GM12878 (cell line): Measurements from ENCODE around the gene SMURF1. TPM values are rescaled to one million over a fixed set of nuclear protein-coding genes. Genes with fewer than 3 reads are reported as not detected.
A peak's percentile ranks its signal among the peaks of the same experiment; 100 is the strongest.

Experiments used
- ATAC-seq: fragments of 200-7000 bp; cut with Tn5 transposase; 3 replicates; pipeline ENCODE4 v1.9.1; 2020; ENCODE audit warnings: mild to moderate bottlenecking, moderate library complexity
- BruUV-seq: library from RNA; stranded (reverse); fragments of 400-500 nt; replicated peaks from 2 replicates; lab custom pipeline; 2021; lab: Mats Ljungman, UMichigan
- CTCF ChIA-PET: fragments of 300-600 bp; sonication (Branson Sonifier 250); formaldehyde crosslinking; extraction: SDS; loops from one replicate; lab custom pipeline; 2021; ENCODE audit warnings: inconsistent platforms; lab: Yijun Ruan, JAX
- POLR2A ChIA-PET: fragments of 350-600 bp; formaldehyde crosslinking; extraction: SDS; loops from one replicate; lab custom pipeline; 2021; ENCODE audit warnings: inconsistent platforms; lab: Charles Lee
- RAD21 ChIA-PET: fragments of 300-600 bp; sonication (Branson Sonifier 250); formaldehyde crosslinking; loops from one replicate; lab custom pipeline; 2023; ENCODE audit warnings: antibody characterized with exemption; ENCODE audit not compliant: unreplicated experiment; lab: Charles Lee
- SMC1A ChIA-PET: fragments of 300-600 bp; sonication (Branson Sonifier 250); formaldehyde crosslinking; loops from one replicate; lab custom pipeline; 2023; ENCODE audit not compliant: unreplicated experiment, uncharacterized antibody; lab: Charles Lee
- DNase-seq: peaks from one replicate; pipeline ENCODE4 v3.0.0-alpha.2; 2011; ENCODE audit warnings: low read depth, low spot score
- FAIRE-seq: peaks from 3 replicates; lab custom pipeline; 2011; peaks lifted over from hg19 to GRCh38; lab: Jason Lieb, UNC
- H2AFZ ChIP-seq: 2 replicates; pipeline ENCODE4 v1.6.0; 2011; ENCODE audit warnings: low read depth, low read length, control low read depth; ENCODE audit not compliant: control insufficient read depth
- H3K27ac ChIP-seq: 2 replicates; pipeline ENCODE4 v1.5.1; 2011; ENCODE audit warnings: control low read depth; ENCODE audit not compliant: control insufficient read depth, insufficient read depth
- H3K27me3 ChIP-seq, 2 experiments: replicated peaks in 1 of 2; 2 replicates each; pipeline versions ENCODE4 v1.6.0 to v1.6.1; 2011; ENCODE audit warnings: low read length in 1 of 2; ENCODE audit not compliant: control insufficient read depth in 2 of 2, insufficient read depth in 2 of 2
- H3K36me3 ChIP-seq, 2 experiments: 2 replicates each; pipeline ENCODE4 v1.5.1; 2011; ENCODE audit warnings: low read length in 1 of 2; ENCODE audit not compliant: control insufficient read depth in 2 of 2, insufficient read depth in 2 of 2
- H3K4me1 ChIP-seq: 2 replicates; pipeline ENCODE4 v1.6.1; 2011; ENCODE audit warnings: mild to moderate bottlenecking, low read length, moderate library complexity, mixed read lengths; ENCODE audit not compliant: control insufficient read depth, insufficient read depth
- H3K4me2 ChIP-seq: 2 replicates; pipeline ENCODE4 v1.6.0; 2011; ENCODE audit warnings: control low read depth; ENCODE audit not compliant: control insufficient read depth, insufficient read depth
- H3K4me3 ChIP-seq: fragments of 200-600 bp; sonication (generic); 2 replicates; pipeline ENCODE4 v1.5.1; 2016
- H3K79me2 ChIP-seq: 2 replicates; pipeline ENCODE4 v1.6.0; 2011; ENCODE audit warnings: low read length; ENCODE audit not compliant: control insufficient read depth, insufficient read depth
- H3K9ac ChIP-seq: 2 replicates; pipeline ENCODE4 v1.8.0; 2011; ENCODE audit warnings: low read length, control low read depth, mixed read lengths; ENCODE audit not compliant: control insufficient read depth, insufficient read depth
- H3K9me3 ChIP-seq: replicated peaks from 3 replicates; pipeline ENCODE4 v1.5.1; 2011; ENCODE audit warnings: mild to moderate bottlenecking, low read length; ENCODE audit not compliant: control insufficient read depth, insufficient read depth
- H4K20me1 ChIP-seq: 2 replicates; pipeline ENCODE4 v1.6.0; 2011; ENCODE audit not compliant: control insufficient read depth, insufficient read depth
- ATF3 ChIP-seq: IDR thresholded peaks from 2 replicates; pipeline ENCODE4 v1.6.1; 2011; ENCODE audit warnings: low read depth, mild to moderate bottlenecking, low read length, moderate library complexity, borderline replicate concordance; ENCODE audit errors: extremely low read depth
- ATF7 ChIP-seq: fragments of 450-650 bp; IDR thresholded peaks from 2 replicates; pipeline ENCODE4 v1.6.1; 2016; ENCODE audit warnings: low read depth, mild to moderate bottlenecking
- BHLHE40 ChIP-seq, 2 experiments: fragments of 450-650 bp in 1 of 2; IDR thresholded peaks; 2 replicates each; pipeline ENCODE4 v1.6.1; 2011 to 2017; ENCODE audit warnings: low read depth in 2 of 2, borderline replicate concordance in 1 of 2, improper control_type of control experiment in 1 of 2, low read length in 1 of 2, mild to moderate bottlenecking in 1 of 2
- CREM ChIP-seq: IDR thresholded peaks from 2 replicates; pipeline ENCODE4 v1.6.1; 2014; ENCODE audit warnings: antibody characterized with exemption, low read depth
- HDGF ChIP-seq: fragments of 450-650 bp; IDR thresholded peaks from 2 replicates; pipeline ENCODE4 v1.6.1; 2016; ENCODE audit warnings: antibody characterized with exemption
- MLLT1 ChIP-seq: fragments of 450-650 bp; IDR thresholded peaks from 2 replicates; pipeline ENCODE4 v1.6.1; 2016; ENCODE audit warnings: mild to moderate bottlenecking
- MYC ChIP-seq: IDR thresholded peaks from 2 replicates; pipeline ENCODE4 v1.6.1; 2011; ENCODE audit warnings: mild to moderate bottlenecking, low read length, moderate library complexity, inconsistent platforms; ENCODE audit not compliant: insufficient read depth, insufficient replicate concordance, insufficient read length, severe bottlenecking
- NBN ChIP-seq: fragments of 450-650 bp; IDR thresholded peaks from 2 replicates; pipeline ENCODE4 v1.6.1; 2016
- NR2C2 ChIP-seq: IDR thresholded peaks from 2 replicates; pipeline ENCODE4 v1.6.1; 2011; ENCODE audit warnings: borderline replicate concordance, low read depth; ENCODE audit not compliant: control insufficient read depth, insufficient read length
- NR2F1 ChIP-seq: fragments of 450-650 bp; conservative IDR thresholded peaks from 2 replicates; pipeline ENCODE4 v1.6.1; 2017; ENCODE audit warnings: mild to moderate bottlenecking
- RCOR1 ChIP-seq: conservative IDR thresholded peaks from 2 replicates; pipeline ENCODE4 v1.6.1; 2012; ENCODE audit warnings: low read depth, low read length, improper control_type of control experiment
- TAF1 ChIP-seq: IDR thresholded peaks from 2 replicates; pipeline ENCODE4 v1.6.1; 2011; ENCODE audit warnings: mild to moderate bottlenecking, low read depth, low read length, borderline replicate concordance
- ZZZ3 ChIP-seq: IDR thresholded peaks from 2 replicates; pipeline ENCODE4 v1.6.1; 2011; ENCODE audit warnings: low read depth; ENCODE audit not compliant: control insufficient read depth, insufficient read length
- WGBS: methylation state at CpG from one replicate; pipeline ENCODE4 v1.1.6; 2016; ENCODE audit warnings: low lambda C conversion rate; ENCODE audit not compliant: insufficient replicate concordance, insufficient coverage; ENCODE audit errors: missing lambda C conversion rate; 5-methylcytosine and 5-hydroxymethylcytosine counted together
- in situ Hi-C: fragments of 300-500 bp; cut with MboI; formaldehyde crosslinking; loops from 9 replicates; pipeline ENCODE4 v1.14.3; 2018; ENCODE audit warnings: mixed read lengths
- intact Hi-C: fragments of 100-400 bp; cut with micrococcal nuclease; formaldehyde crosslinking; loops from one replicate; pipeline ENCODE4 v1.14.2; 2022; ENCODE audit not compliant: unreplicated experiment
- polyA plus RNA-seq, 11 experiments: library from polyadenylated mRNA; depleted of rRNA in 4 of 11; unstranded in 6 of 11; stranded (reverse) in 5 of 11; fragments of >200 nt; fragmentation: Nextera tagmentation in 4 of 11; fragmentation: Illumina TruSeq in 1 of 11; extraction: Ambion mirVana in 4 of 11; extraction: Trizol in 1 of 11; gene quantifications; 1 replicate in 1 of 11; 2 replicates in 10 of 11; pipeline versions ENCODE4 v1.2.1 to v1.2.3, GENCODE V29; 2011 to 2016; ENCODE audit warnings: inconsistent platforms in 2 of 11, missing spikeins in 2 of 11, low read depth in 1 of 11
- total RNA-seq, 4 experiments: library from RNA; depleted of rRNA in 3 of 4; stranded (reverse); fragments of >200 nt in 3 of 4; fragmentation: Illumina TruSeq in 1 of 4; extraction: Trizol in 1 of 4; gene quantifications; 2 replicates each; pipeline versions ENCODE4 v1.2.1 to v1.2.3, GENCODE V29; 2013 to 2021
- TF ChIP-seq, protein P1 (sequence below): fragments of 450-650 bp; IDR thresholded peaks from 2 replicates; pipeline ENCODE4 v1.6.1; 2017; ENCODE audit warnings: antibody characterized with exemption, mild to moderate bottlenecking, moderate library complexity

Gene SMURF1
- total and polyA plus RNA-seq, 10 of the 15 experiments (the other 5 are each of a cell fraction or from before 2014, with no cell fraction given), result 0.76 to 14.0 (median 7.9) TPM

GRCh38 chr7:99070361-99070760 is 73.5 kb downstream of the SMURF1 start (continued):
- TF ChIP-seq RCOR1 (no peak), BHLHE40 (IDR thresholded peaks at IDR 0.05; ENCODE audit: borderline replicate concordance in 1 of 2, low read depth in 2 of 2, low read length in 1 of 2) (no peak), MYC (no peak)
- TF ChIP-seq, protein P1, sequence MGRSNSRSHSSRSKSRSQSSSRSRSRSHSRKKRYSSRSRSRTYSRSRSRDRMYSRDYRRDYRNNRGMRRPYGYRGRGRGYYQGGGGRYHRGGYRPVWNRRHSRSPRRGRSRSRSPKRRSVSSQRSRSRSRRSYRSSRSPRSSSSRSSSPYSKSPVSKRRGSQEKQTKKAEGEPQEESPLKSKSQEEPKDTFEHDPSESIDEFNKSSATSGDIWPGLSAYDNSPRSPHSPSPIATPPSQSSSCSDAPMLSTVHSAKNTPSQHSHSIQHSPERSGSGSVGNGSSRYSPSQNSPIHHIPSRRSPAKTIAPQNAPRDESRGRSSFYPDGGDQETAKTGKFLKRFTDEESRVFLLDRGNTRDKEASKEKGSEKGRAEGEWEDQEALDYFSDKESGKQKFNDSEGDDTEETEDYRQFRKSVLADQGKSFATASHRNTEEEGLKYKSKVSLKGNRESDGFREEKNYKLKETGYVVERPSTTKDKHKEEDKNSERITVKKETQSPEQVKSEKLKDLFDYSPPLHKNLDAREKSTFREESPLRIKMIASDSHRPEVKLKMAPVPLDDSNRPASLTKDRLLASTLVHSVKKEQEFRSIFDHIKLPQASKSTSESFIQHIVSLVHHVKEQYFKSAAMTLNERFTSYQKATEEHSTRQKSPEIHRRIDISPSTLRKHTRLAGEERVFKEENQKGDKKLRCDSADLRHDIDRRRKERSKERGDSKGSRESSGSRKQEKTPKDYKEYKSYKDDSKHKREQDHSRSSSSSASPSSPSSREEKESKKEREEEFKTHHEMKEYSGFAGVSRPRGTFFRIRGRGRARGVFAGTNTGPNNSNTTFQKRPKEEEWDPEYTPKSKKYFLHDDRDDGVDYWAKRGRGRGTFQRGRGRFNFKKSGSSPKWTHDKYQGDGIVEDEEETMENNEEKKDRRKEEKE, result no peak

GRCh38 chr7:99061001-99061776 is 82.7 kb downstream of the SMURF1 start:
- peak; percentile 7 for FAIRE-seq
- Histone ChIP-seq H4K20me1 (no peaks in the 10 kb centered on the region), H3K4me2 (no peak overlapping the region), H3K79me2 (no peaks in the 10 kb centered on the region), H3K9ac (no peak overlapping the region), H3K9me3 (no peaks in the 10 kb centered on the region), H3K27ac (no peak overlapping the region), H3K36me3 (peaks cover 0 to 4% of the 10 kb centered on the region in 2 experiments; a peak in 1 of 4 replicates), H2AFZ (no peak overlapping the region), H3K4me1 (no peaks in the 10 kb centered on the region), H3K4me3 (no peak overlapping the region), H3K27me3 (no peaks in the 10 kb centered on the region)
- 79% methylated on average over 6 of the region's 6 CpGs for WGBS
- SMC1A ChIA-PET, result interaction anchor here (0.6 to 1.6 kb wide), 7 partner anchors 12 to 250 kb away, joined by 3 to 5 read pairs (median 3); no protein-coding TSS in a partner anchor
- RAD21 ChIA-PET, result interaction anchor here (1.3 to 1.5 kb wide), 2 partner anchors 51 to 78 kb away, joined by 3 read pairs; no protein-coding TSS in a partner anchor
- intact Hi-C loops, result no loop called here
- in situ Hi-C loops, result no loop called here
- POLR2A ChIA-PET, result interaction anchor here (0.5 kb wide), 1 partner anchor 36 kb away, joined by 3 read pairs; no protein-coding TSS in a partner anchor
- no TSS peak for BruUV-seq
- ATAC-seq, result peak; percentile 55
- CTCF ChIA-PET, result interaction anchor here (1.3 to 1.5 kb wide), 3 partner anchors 47 to 252 kb away, joined by 3 to 4 read pairs (median 4); no protein-coding TSS in a partner anchor
- DNase-seq, result no peak
- TF ChIP-seq NR2C2 (no peak), HDGF (no peak), ATF7 (no peak), NBN (no peak), NR2F1 (no peak), TAF1 (no peak), CREM (no peak), ZZZ3 (no peak), ATF3 (no peak), MLLT1 (no peak)
